ENCODE measurements around the gene RIN2.

The RIN2 gene

GRCh38 chr20:19714579-19714840 lies 43.5 kb upstream of the RIN2 start:
- no peak for TF ChIP-seq CTCF (IDR thresholded peaks at IDR 0.05)

- TF ChIP-seq CTCF (IDR thresholded peaks at IDR 0.05) = no peak
These were observed 42.1 kb upstream of the RIN2 start for GRCh38 chr20:19715986-19716385.

GRCh38 chr20:19718880-19719279 lies 39.2 kb upstream of the RIN2 start:
- TF ChIP-seq CTCF (IDR thresholded peaks at IDR 0.05) = no peak

GRCh38 chr20:19720991-19721390 lies 37.1 kb upstream of the RIN2 start:
- no peak for TF ChIP-seq CTCF (IDR thresholded peaks at IDR 0.05)

GRCh38 chr20:19723051-19723450 lies 35.0 kb upstream of the RIN2 start:
- no peak for TF ChIP-seq CTCF (IDR thresholded peaks at IDR 0.05)

GRCh38 chr20:19723813-19724430 lies 34.1 kb upstream of the RIN2 start:
- TF ChIP-seq CTCF (IDR thresholded peaks at IDR 0.05) = no peak

GRCh38 chr20:19725373-19725772 lies 32.7 kb upstream of the RIN2 start:
- TF ChIP-seq CTCF (IDR thresholded peaks at IDR 0.05) = no peak

- no peak for TF ChIP-seq CTCF (IDR thresholded peaks at IDR 0.05)
These were observed 32.1 kb upstream of the RIN2 start for GRCh38 chr20:19725814-19726525.
